ENCODE data around the gene SPINT2. TPM values are rescaled to one million over a fixed set of nuclear protein-coding genes. Genes with fewer than 3 reads are reported as not detected.

SPINT2 gene
- total RNA-seq, 1 experiment from 2014 or later: 2,475 TPM

DNA sequence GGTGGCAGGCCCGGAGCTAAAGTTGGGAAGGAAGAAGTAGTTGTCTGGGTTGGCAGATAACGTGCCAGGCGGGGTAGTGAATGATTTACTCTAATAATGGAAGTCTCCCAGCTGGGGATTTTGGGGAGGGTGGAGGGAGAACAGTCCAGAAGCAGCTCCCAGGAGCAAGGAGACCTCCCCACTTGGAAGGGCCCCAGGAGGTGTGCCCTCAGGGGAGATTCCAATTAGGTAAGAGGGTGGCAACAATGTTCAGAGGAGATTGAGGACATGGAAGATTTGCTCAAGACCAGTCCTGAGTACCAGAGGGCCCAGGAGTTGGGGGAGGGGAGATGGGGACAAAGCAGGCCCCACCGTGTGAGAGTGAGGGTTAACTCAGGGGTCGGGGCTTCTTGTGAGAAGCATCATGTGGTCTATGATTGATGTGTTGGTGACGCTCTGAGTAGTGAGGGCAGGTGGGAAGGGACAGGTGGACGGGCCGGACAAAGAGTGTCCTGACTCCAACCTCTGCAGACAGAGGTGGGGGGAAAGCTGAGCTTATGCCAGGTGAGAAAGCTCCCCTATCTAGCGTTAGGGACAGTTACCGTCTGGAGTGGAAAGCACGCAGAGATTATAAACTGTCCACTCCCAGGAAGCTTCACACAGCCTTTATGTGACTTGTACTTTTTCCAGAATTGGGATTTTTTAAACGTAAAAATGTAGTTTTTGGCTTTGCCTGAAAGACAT is 3.5 kb downstream of the SPINT2 start:
- DNase-seq (ENCODE audit: low spot score): peak; percentile 43

DNA sequence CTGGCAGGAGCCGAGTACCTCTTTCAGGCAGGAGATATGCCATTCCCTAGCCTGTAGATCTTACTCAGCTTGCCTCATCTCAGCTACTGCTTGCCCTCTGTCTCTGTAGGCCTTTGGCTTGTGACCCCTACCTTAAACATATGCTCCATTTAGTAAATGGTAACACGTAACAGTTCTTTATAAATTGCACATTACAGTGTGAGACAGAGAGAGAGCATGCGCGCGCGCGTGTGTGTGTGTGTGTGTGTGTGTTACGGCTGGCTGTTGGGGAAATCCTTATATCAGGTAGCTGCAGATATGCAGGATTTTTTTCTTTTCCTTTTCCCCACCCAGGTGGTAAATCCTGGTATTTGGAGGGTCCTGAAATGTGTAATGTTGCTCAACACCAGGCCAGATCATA is 4.2 kb downstream of the SPINT2 start:
- no peak for DNase-seq (ENCODE audit: low spot score)

DNA sequence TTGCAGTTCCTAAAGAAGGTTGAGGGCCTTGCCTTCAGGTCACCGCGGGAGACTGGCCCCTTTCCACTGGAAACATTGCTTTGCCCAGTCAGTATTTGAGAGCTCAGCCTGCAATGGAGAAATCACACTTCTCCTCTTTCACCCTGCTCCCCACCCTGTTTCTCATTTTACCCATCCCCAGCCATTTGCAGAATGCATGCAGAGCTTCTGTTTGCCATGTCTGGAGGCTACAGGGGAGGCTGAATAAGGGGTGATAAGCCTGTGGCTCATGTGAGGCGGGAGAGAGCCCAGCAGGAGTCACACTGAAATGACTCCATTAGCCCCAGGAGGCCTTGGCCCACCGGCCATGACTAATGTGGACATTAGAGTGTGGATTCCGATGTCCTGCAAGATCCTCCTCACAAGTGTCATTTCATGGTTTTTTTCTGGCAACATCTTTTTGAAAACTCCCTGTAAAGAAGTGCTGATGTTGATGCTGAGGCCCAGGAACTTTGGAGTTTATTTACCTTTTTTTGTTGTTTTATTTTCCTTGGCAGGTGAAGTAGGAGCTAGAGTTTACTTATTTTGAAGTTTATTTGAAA is 6.3 kb downstream of the SPINT2 start:
- DNase-seq (ENCODE audit: low spot score): no peak

DNA sequence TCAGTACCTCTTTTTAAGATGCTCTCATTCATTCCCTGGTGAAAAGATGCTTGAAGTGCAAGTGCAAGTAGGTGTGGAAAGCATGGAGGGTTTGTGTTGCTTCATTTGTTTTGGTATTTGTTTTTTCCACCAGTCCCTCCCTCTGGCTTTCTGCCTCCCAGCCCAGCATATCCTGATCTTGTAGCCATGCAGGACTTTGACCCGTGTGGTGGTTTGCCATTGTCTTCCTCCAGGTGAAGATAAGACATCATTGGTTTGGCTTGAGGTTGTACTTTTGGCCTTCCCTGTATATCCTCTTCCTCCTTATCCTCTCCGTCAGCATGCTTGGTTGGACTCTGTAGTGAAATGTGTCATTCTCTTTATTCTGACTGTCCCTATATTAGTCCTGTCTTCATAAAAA is 9.1 kb downstream of the SPINT2 start:
- peak; percentile 93 for DNase-seq (ENCODE audit: low spot score)

DNA sequence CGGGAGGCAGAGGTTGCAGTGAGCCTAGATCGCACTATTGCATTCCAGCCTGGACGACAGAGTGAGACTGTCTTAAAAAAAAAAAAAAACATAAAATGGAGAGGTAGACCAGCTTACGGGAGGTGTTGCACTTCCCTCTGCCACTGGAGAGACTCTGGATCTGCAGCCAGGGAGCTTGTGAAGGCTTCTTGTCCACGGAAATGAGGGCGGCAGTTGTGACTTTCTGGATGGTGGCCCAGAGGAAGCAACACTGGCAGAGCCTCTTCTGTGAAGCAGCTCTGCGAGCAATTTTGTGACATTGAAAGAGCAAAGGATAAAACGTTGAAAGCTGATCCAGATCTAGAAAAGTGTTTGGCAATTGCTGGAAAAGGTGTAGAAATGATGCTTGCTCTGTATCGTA is 10.4 kb downstream of the SPINT2 start:
- DNase-seq (ENCODE audit: low spot score): no peak

DNA sequence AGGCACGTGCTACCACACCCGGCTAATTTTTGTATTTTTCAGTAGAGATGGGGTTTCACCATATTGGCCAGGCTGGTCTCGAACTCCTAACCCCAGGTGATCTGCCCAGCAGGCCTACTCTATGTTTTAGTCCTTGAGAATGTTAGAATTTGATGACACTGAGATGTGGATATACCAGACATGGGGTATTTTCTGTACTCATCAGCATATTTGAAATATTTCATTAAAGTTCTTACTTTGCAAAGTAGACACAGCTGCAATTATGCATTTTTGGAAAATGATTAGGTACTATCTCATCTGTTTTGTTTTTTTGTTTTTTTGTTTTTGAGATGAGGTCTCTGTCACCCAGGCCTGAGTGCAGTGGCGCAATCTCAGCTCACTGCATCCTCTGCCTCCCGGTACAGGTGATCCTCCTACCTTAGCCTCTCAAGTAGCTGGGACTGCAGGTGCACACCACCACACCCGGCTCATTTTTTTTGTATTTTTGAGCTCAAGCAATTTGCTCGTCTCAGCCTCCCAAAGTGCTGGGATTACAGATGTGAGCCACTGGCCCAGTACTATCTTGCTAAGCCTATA is 12.7 kb downstream of the SPINT2 start:
- DNase-seq (ENCODE audit: low spot score): no peak

DNA sequence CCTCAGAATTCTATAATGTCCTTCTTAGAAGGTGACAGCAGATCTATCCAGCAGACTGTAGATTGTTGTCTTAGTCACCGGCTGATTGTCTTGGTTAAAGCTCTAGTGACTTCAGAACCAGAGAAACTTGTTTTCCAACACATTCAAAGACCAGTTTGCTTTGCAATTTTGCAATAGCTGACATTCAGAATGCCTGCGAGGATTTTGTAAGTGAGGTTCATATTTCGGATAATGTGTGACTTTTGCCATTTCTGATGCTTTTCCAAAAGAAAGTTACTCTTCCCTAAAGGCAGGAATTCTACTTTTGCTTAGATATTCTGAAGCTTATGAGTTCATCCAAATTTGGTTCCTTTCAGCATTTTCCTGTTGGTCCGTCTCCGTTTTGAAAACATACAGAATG is 13.2 kb downstream of the SPINT2 start:
- peak; percentile 73 for DNase-seq (ENCODE audit: low spot score)

DNA sequence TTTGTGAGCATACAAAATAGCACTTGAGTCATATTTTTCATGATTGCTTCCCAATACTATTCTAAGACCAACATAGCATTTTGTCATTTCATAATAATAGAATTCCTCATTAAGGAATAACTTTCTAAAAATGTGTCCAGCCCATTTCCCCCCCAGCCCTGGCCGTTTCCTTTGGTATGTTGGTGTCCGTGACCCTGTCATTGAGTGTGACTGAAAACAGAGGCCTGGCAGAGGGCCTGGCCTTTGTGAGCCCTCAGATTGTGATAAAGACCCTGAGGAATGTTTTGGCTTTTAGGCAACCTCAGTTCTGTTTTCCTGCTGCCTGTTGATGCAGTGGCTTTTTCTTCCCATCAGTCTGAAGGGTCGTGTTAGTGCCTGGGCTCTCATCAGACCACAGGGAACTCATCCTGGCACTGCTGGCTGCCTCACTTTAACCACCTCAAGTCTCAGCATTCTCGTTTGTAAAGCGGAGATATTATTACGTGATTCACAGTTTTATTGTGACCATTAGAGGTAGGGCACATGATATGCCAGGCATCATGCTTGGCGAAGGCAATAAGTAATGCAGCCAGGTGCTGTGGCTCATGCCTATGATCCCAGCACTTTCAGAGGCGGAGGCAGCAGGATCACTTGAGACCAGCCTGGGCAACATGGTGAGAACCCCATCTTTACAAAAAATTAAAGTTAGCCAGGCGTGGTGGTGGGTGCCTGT is 13.8 kb downstream of the SPINT2 start:
- DNase-seq (ENCODE audit: low spot score): no peak

DNA sequence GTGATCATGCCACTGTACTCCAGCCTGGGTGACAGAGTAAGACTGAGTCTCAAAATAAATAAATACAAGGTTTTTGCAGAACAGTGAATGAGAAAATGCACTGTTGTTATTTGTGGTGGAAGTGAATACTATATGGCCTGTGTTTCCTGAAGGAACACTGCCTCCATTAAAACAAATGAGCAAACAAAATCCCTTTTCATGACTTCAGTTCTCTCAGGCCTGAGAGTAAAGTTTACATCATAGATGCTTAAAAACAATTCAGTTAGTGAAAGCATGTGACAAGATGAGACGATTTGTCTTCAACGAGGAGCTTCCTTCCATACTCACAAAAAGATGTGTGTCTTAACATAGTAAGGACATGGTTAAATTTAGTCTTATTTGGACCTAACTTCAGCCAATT is 14.4 kb downstream of the SPINT2 start:
- no peak for DNase-seq (ENCODE audit: low spot score)

DNA sequence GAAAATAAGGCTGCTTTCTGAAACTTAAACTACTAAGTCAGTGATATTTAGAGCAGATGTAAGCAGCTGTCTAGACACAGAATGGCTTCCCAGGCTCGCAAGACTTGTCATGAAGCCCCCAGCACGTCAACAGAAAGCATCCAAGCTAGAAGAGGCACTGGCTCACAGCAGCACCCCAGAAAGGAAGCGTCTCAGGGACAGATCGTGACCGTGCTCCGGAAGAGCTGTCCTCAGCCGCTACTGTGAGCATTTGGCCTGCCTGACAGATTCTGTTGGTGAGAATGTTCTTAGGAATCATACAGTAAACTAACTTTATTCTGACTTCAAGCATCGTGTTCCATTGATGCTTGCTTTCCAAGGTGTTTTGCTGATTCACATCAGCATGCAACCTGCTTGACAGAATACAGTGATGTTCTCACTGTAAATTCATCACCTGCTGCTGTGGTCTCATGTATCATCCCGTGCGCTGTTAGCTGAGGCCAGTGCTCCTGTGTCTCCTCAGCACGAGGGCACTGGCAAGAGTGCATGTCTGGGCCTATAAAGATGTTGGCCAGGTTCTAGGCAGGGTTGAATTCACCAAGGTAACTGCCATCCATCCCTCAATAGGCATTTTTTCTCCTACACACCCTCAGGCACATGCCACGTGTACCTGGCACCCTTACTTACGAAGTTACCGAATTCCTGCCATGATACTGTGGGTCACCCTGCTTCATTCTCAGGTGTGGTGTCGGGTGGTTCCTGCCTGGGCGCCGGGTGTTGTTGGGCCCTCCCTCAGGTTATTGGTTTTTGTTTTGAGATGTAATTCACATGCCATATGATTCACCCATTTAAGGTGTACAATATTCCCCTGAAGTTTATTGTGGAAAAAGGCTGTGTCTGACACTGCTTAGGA is 15.9 kb downstream of the SPINT2 start:
- DNase-seq (ENCODE audit: low spot score): no peak

DNA sequence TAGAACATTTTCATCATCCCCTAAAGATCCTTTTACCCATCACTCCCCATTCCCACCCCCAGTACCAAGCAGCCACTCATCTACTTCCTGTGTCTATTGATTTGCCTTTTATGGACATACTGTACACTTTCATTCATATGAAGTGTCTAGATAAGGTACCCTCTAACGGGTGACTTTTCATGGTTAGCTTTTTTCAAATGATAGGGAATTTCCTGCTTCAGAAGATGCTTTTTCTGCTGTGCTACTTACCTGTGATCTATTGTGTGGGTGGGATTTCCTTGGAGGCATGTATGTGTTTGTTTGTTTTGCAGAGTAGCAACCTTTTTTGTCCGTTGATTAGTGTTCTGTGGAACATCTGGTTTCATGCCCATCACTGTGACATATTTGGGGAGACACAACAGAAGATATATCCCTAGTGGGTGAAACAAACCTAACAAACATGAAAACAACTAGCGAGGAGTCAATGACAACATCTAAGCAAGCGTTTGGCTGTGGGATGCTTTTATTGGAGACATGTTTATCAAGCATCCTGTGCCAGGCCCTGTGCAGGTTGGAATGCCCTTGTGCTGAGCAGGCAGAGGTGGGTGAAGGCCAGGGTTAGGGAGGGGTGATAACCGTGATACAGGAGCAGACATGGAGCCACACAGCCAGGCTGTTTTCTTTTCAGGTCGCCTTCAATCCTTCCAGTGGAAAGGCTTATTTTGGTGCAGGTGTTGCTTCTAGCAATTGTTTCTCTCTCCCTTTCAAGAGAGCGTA is 17.6 kb downstream of the SPINT2 start:
- no peak for DNase-seq (ENCODE audit: low spot score)

DNA sequence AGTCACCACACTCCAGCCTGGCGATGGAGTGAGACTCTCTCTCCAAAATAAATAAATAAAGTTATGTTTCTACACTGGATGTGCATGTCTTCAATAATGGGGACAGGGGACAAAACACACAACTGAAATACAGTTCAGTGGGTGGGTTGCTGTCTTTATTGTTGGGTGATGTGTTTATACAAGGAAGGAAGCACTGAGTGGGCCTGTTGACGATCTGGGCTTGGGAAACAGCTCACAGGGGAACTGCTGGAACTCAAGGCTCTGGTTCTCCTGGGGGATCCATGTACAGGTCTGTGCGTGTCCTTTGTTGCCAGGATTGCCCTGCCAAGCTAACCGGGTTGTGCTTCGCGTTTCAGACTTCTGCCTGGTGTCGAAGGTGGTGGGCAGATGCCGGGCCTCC is 18.9 kb downstream of the SPINT2 start:
- no peak for DNase-seq (ENCODE audit: low spot score)

DNA sequence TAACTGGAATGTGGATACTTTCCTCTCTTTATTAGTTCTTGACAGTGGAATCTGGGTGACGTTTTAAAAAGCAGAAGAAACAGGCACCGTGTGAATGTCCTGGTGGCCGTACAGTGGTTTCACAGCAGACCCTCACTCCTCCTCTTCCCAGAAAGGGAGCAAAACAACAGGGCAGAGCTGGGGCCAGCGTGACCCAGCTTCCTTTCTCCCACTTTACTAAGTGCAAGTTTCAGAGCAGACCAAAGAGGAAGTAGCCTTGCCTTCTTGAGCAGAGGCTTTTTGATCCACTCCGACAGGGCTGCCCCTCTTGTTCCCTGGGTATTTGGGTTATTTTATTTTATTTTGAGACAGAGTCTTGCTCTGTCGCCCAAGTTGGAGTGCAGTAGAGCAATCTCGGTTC is 20.0 kb downstream of the SPINT2 start:
- no peak for DNase-seq (ENCODE audit: low spot score)

DNA sequence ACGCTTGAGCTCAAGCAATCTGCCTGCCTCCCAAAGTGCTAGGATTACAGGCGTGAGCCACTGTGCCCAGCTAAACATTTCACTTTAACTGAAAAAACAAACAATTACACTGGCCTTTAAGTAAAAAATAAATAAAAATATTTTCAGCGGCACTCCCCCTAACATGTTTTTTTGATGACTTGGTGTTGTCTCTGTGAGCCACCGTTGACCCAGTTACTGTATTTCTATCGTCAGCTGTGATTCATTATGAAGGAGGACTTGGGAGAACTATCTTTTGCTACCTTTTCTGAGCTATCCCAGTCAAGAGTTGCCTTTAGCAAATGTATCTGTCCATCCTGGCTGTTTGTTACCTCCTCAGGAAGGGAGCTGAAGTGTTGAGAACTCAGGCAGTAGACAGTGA is 21.2 kb downstream of the SPINT2 start:
- no peak for DNase-seq (ENCODE audit: low spot score)

DNA sequence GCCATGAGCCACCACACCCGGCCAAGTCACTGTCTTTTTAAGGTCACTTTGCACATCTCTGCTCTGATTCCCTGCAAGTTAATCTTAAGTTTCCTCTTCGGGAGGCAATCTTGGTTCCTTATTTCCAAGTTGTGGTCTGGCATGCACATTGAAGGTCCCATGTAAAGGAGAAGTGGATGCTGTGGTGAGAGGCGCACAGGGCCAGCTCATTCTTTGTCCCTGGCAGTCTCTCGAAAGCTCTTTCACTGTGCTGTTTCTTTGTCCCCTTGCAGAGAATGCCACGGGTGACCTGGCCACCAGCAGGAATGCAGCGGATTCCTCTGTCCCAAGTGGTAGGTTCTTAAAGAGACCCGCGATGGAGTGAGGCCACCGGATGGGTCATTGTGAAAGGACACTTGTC is 23.2 kb downstream of the SPINT2 start:
- DNase-seq (ENCODE audit: low spot score): no peak

DNA sequence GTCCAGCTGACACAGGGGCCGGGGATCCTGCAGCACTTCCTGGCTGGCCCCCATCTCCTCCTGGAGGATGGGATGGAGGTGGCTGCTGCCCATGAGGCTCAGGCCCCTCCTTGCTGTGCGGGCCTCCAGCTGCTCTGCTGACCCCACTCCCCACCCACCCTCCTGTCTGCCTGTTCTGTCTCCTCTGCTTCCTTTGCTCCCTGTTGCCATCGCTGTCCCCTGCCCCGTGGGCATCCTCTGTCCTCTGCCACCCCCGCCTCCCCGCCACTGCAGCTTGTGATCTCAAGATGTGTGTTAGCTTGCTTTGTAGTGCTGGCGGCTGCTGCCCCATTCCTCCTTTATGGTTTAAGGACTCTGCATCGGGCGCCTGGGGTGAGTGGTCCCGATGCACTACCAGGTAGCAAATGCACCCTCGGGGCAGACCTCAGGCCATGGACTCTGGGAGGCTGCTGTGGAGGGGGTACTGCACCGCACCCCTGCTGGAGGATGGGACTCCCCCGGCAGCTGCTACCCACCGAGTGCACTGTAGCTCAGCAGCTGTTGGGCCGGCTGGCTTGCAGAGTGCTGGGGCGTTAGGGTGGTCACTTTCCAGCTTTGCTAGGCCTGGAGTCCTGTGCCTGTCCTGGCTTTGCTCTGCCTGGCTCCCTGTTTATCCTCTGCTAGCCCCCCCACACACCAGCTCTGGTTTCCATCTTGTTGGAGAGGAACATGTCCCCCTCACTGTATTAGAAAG is 23.9 kb downstream of the SPINT2 start:
- no peak for DNase-seq (ENCODE audit: low spot score)

DNA sequence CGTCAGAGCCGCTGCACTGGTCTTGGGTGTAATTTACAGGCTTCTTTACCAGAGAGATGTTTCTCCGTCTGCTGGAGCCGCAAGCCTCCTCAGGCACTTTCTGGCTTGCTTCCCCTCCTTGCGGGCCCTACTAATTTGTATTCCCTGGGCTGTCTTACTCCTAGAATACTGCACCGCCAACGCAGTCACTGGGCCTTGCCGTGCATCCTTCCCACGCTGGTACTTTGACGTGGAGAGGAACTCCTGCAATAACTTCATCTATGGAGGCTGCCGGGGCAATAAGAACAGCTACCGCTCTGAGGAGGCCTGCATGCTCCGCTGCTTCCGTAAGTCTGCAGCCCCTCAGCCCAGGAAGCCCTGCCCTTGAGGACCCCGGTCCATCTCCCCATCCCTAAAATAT is 25.6 kb downstream of the SPINT2 start:
- DNase-seq (ENCODE audit: low spot score): no peak

DNA sequence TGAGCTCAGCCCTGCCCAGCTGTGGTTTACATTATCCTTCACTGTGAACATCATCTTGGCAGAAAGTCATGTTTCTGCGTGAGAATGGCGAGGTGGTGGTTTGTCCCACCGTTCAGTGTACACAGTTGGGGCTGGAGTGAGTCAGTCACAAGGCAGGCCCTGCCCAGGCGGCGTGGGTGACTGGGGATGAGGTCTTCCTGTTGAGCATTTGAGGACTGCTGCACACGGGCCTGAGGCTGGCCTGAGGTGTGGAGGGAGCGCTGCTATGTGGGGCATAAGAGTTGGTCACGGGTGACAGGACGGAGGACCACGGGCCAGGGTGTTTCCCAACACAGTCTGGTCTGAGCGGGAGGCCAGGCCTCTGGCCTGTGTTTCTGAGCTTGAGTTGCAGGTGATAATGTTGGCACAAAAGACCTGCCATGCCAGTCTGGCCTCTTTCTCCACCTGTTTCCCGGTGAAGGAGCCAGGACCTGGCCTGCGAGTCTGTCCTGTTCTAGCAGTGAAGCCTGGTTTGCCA is 26.3 kb downstream of the SPINT2 start:
- peak; percentile 87 for DNase-seq (ENCODE audit: low spot score)

DNA sequence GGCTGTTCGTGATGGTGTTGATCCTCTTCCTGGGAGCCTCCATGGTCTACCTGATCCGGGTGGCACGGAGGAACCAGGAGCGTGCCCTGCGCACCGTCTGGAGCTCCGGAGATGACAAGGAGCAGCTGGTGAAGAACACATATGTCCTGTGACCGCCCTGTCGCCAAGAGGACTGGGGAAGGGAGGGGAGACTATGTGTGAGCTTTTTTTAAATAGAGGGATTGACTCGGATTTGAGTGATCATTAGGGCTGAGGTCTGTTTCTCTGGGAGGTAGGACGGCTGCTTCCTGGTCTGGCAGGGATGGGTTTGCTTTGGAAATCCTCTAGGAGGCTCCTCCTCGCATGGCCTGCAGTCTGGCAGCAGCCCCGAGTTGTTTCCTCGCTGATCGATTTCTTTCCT is 27.5 kb downstream of the SPINT2 start:
- no peak for DNase-seq (ENCODE audit: low spot score)

DNA sequence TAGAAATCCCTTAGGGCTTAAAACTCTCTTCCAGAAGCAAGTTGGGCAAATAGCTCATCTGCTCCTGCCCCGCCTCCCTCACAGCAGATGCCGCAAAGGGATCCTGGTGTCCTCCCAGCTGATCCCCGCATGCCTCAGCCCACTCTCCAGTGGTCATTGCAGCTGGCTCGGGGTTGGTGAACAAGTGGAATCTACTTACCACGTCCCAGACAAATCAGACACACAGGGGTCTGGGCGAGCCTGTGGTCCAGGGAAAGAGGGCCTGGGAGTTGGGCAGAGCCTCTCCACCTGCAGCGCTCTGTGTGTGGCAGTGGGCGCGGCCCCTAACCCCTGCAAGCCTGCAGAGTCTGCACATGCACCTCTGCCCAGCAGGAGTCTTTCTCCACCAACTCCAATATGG is 28.9 kb downstream of the SPINT2 start:
- DNase-seq (ENCODE audit: low spot score): no peak

All from HT-29 (cell line).